Spleen (tissue), 7 donors: ENCODE data around the gene ZNF768.

Experiments
- POLR2A ChIP-seq, 3 donors: fragments of 450-650 bp; IDR thresholded peaks; one replicate each; pipeline ENCODE4 v1.5.1; 2017; ENCODE audit warnings: antibody characterized with exemption in 3 of 3, mild to moderate bottlenecking in 1 of 3
- TF ChIP-seq, protein P1 (sequence below), 11 experiments: fragments of 200-600 bp in 7 of 11; fragments of 450-650 bp in 4 of 11; sonication (generic) in 4 of 11; IDR thresholded peaks in 8 of 11; conservative IDR thresholded peaks in 3 of 11; 1 replicate in 7 of 11; 2 replicates in 4 of 11; pipeline versions ENCODE4 v1.4.0 to v1.8.0; 2016 to 2021; ENCODE audit warnings: antibody characterized with exemption in 11 of 11, inconsistent platforms in 4 of 11, mild to moderate bottlenecking in 1 of 11
- donor health status: DM: no; HTN: no; CAD: no; lungs with moderate emphysema.
- donor health status: DM: no; HTN: no; CAD: no.
- donor health status: DM: no; HTN: no; CAD: no.

DNA sequence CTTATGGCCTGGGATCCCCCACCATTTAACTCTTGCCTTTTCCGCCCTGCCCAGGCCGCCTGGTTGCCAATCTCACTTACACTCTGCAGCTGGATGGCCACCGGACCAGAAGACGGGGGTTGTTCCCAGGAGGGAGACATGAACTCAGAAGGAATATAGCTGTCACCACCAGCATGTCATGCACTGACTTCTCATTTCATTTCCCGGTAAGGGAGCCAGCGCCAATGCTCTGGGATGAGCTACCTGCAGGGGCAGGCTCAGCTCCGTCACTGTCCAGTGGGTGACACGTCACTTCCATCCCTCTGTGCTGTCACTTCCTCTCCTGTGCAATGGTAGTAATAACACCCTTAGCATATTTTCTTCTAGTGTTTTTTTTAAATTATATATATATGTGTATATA lies 27.1 kb downstream of the ZNF768 start:
- TF ChIP-seq, protein P1, sequence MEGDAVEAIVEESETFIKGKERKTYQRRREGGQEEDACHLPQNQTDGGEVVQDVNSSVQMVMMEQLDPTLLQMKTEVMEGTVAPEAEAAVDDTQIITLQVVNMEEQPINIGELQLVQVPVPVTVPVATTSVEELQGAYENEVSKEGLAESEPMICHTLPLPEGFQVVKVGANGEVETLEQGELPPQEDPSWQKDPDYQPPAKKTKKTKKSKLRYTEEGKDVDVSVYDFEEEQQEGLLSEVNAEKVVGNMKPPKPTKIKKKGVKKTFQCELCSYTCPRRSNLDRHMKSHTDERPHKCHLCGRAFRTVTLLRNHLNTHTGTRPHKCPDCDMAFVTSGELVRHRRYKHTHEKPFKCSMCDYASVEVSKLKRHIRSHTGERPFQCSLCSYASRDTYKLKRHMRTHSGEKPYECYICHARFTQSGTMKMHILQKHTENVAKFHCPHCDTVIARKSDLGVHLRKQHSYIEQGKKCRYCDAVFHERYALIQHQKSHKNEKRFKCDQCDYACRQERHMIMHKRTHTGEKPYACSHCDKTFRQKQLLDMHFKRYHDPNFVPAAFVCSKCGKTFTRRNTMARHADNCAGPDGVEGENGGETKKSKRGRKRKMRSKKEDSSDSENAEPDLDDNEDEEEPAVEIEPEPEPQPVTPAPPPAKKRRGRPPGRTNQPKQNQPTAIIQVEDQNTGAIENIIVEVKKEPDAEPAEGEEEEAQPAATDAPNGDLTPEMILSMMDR (IDR thresholded peaks at IDR 0.05 in 8 of 11, conservative IDR thresholded peaks at IDR 0.05 in 3 of 11), result no peak
- no peak for TF ChIP-seq POLR2A (IDR thresholded peaks at IDR 0.05)
